GM21367 (cell line): ENCODE results near the gene JMJD1C.
"Not testable (repeated sequence)": the region's sequence is repeated elsewhere in the genome, so short reads cannot be mapped to it uniquely, and the experiment has no call there.

ENCODE experiments used
- ATAC-seq: cut with Tn5 transposase; IDR thresholded peaks from one replicate; pipeline ENCODE4 v1.9.1; 2021; ENCODE audit not compliant: unreplicated experiment

The JMJD1C gene

GRCh38 chr10:63173468-63174232, 292.1 kb downstream of the JMJD1C start:
- peak; percentile 98 for ATAC-seq

- ATAC-seq = no peak
Observed at GRCh38 chr10:63171926-63172325, 293.9 kb downstream of the JMJD1C start.

DNA sequence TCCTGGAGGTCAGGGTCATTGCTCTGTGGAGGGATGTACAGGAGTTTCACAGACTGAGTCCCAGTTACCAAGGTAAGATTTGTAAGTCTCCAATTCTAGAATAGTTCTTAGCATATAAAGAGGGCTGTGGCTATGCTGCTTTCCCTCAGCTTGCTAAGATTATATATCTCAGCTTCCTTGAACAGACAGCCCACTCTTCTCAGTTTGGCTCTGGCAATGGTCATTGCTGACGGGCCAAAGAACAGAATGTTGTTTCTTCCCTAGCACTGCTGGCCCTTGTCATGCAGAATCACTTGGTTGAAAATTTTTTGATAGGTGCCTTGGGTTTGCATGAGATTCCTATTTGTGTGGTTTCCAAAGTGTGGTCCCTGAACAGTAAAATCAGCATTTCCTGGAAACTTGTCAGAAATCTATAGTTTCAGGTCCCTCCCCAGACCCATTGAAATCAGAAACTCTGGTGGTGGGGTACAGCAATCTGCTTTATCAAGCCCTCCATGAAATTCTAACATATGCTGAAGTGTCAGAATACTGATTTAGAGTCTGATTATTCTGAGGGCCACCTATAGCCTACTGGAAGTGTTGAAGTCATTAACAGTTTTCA, 294.4 kb downstream of the JMJD1C start:
- ATAC-seq = no peak

GRCh38 chr10:63169624-63170023, 296.2 kb downstream of the JMJD1C start:
- ATAC-seq = no peak

- no peak for ATAC-seq
Observed at GRCh38 chr10:63168821-63169462, 296.8 kb downstream of the JMJD1C start.

GRCh38 chr10:63166742-63167258, 299.0 kb downstream of the JMJD1C start:
- ATAC-seq = no peak

GRCh38 chr10:63165249-63165648, 300.5 kb downstream of the JMJD1C start:
- no peak for ATAC-seq

- no peak for ATAC-seq
Observed at GRCh38 chr10:63164166-63164623, 301.6 kb downstream of the JMJD1C start.

DNA sequence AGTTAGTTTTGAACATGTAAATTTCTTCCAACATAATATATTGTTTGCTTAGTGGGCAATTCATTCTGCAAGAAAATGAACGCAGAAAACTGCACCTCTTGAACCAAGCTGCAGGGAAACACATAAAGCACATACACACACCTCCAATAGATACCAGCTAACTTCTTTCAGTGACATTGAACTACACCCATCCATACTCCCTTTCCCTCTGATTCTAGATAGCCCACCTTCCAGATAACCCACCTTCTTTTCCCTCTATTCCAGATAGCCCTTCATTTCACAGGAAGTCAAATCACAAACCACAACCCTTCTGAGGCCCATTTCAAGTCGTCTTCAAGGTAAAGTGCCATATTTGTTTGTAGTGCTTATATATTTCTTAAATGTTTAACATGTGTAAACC, 304.2 kb downstream of the JMJD1C start:
- no peak for ATAC-seq

- no peak for ATAC-seq
Observed at GRCh38 chr10:63157845-63158624, 307.7 kb downstream of the JMJD1C start.

DNA sequence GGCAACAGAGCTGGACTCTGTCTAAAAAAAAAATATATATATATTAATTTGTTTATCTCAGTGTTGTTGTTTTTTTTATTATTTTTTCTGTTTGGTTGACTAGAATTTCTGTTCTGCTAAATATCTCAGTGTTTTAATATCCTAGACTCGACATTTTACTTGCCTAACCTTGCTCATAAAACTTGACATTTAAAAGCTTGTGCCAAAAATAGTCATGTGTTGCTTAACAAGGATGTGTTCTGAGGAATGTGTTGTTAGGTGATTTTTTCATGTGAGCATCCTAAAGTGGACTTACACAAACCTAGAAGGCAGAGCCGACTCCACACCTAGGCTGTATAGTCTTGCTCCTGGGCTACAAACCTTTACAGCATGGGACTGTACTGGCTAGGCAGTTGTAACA, 309.5 kb downstream of the JMJD1C start:
- ATAC-seq = no peak

- ATAC-seq = no peak
Observed at GRCh38 chr10:63155388-63156020, 310.3 kb downstream of the JMJD1C start.

DNA sequence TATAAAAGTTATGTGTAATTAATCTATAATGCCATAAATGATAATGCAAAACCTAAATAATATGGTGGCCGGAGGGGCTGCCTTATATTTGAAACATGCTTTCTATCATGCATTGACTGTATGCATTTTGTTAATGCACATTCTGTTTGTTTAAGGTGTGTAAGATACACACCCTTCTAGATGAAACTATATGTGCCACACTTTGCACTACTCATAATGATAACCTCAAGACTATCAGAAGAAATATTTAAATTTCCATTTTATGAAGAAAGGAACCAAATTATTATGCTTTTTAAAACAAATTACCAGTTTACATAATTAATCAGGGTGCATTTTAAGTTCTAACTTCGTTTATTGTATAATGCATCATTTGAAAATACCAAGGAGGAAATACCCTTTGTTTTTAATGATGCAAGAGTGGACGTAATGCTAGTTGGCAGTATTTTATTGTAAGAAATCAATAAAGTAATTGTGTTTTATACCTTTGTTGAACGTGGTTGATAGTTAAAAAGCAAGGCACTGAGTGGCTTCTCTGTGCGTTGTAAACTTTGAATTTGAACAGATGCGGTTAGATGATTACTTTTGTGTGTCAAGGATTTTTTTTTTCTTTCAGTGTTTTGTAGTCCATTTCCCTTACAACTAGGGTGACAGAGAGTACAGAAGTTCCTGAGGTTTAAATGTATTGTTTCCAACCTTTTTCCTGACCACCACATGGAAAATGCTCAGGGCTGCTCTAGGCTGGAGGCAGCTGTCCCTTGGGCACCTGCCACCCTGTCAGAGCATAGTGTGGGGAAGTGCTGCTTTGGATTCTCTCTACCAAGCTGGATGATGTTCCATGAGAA, 311.0 kb downstream of the JMJD1C start:
- ATAC-seq = no peak

GRCh38 chr10:63153868-63154545, 311.8 kb downstream of the JMJD1C start:
- not testable (repeated sequence) for ATAC-seq

- ATAC-seq = no peak
Observed at GRCh38 chr10:63150745-63151144, 315.0 kb downstream of the JMJD1C start.

GRCh38 chr10:63146503-63146902, 319.3 kb downstream of the JMJD1C start:
- no peak for ATAC-seq

GRCh38 chr10:63145782-63146181, 320.0 kb downstream of the JMJD1C start:
- peak; percentile 66 for ATAC-seq

DNA sequence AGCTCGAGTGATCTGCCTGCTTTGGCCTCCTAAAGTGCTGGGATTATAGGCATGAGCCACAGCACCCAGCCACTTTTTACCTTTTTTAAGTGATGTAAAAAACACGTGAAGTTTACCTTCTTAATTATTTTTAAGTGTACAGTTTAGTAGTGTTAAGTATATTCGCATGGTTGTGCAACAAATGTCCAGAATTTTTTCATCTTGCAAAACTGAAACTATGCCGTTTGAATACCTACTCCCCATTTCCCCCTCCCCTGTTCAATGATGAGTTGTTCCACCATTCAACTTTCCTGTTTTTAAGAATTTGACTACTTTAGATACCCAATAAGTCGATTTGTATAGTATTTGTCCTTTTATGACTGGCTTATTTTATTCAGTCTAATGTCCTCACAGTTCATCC, 321.8 kb downstream of the JMJD1C start:
- no peak for ATAC-seq

DNA sequence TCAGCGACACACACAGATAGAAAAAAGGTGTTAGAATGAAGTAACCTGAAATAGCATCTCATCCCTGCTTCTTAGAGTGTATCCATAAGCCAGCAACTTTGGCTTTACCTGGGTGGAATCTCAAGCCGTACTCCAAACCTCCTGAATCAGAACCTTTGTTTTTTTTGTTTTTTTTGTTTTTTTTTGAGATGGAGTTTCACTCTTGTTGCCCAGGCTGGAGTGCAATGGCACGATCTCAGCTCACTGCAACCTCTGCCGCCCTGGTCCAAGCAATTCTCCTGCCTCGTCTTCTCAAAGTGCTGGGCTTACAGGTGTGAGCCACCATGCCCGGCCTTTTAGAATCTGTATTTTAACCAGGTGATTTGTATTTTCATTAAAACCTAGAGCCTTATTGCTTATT, 323.6 kb downstream of the JMJD1C start:
- no peak for ATAC-seq
